Measurements from ENCODE around the gene PKD2.

PKD2 gene

DNA sequence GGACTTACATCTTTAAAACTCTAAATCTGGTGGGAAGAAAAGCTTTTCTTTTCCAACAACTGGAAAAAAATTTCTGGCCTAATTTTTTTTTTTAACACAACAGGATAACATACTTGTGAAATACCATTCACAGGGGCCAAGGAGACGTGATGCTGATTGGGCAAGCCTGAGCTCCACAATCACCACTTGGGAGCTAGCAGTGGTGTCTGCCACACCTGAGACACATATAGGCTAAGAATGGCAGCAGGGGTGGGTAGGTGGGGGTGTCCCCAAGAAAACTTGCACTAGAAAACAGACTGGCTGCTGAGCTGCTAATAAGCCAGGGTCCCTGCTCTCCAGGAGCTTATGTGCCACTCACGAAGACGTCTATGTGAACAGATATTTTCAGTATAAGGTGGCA is 5.6 kb upstream of the PKD2 start:
- H3K36me3 ChIP-seq = no peaks in the 10 kb centered on the region
- no peak overlapping the region for H3K9ac ChIP-seq
- H3K4me3 ChIP-seq = no peak overlapping the region

DNA sequence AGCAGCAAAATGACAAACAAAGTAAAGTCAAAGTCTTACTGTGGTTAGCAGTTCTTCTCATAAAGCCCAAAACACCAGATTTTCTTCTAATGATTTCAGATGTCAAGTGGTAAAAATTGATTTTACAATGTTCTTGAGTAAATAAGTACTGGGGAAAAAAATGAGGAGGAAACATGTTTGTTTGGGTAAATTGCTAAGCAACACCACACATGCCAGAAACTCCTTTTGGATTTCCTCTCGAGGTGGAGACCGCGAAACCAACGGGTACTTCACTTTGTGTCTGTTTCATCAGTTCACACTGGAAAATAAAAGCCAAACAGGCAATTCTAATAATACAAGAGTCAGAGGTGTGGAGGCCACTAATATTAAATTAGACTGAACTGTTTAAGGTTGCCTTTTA is 4.6 kb upstream of the PKD2 start:
- Histone ChIP-seq H3K9me3 (replicated peaks in 1 of 11) (peaks cover 0 to 3% (median 0%) of the 10 kb centered on the region in 11 experiments; a peak in 1 of 22 replicates), H3K27me3 (peaks cover 0 to 8% (median 0%) of the 10 kb centered on the region in 11 experiments; a peak in 2 of 22 replicates), H3K4me1 (peaks cover 6 to 13% (median 8%) of the 10 kb centered on the region in 10 experiments; a peak in 14 of 20 replicates), H3K36me3 (no peaks in the 10 kb centered on the region), H3K4me3 (no peak overlapping the region), H4K20me1 (peaks cover 0 to 1% (median 0%) of the 10 kb centered on the region in 11 experiments; a peak in 5 of 22 replicates), H3K9ac (no peak overlapping the region), H3K27ac (no peak overlapping the region), H3K4me2 (peak overlapping the region in 9 of 11 experiments; percentile 7 to 46 (median 25); a peak in 8 of 22 replicates)
- no peak for TF ChIP-seq Cebpa-rat (IDR thresholded peaks at IDR 0.05)

More for the DNA sequence above, 5.6 kb upstream of the PKD2 start:
- Histone ChIP-seq H3K4me1 (peaks cover 2 to 10% (median 6%) of the 10 kb centered on the region in 10 experiments; a peak in 14 of 20 replicates), H3K27ac (no peak overlapping the region), H3K9me3 (replicated peaks in 1 of 11) (peaks cover 0 to 3% (median 0%) of the 10 kb centered on the region in 11 experiments; a peak in 1 of 22 replicates), H3K4me2 (no peak overlapping the region), H3K27me3 (peaks cover 0 to 5% (median 0%) of the 10 kb centered on the region in 11 experiments; a peak in 2 of 22 replicates), H4K20me1 (no peaks in the 10 kb centered on the region; a peak in 1 of 22 replicates)
- no peak for TF ChIP-seq Cebpa-rat (IDR thresholded peaks at IDR 0.05)

DNA sequence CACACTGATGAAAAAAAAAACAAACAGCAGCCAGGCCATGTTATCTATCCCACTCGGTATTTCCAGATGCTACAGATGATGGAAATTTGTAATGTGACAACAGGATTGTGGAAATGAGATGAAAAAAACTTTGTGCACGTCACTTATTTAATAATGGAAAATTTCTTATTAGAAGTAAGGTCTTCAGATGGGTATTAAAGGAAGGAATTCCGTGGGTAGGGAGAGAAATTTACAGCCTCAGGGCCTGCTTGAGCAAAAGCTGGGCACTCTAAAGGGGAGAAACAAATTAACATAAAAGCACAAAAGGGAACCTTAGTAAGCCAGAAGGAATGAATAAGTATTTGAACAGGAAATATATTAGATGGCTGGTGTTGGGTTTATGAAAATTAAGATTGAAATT is 4.2 kb upstream of the PKD2 start:
- peaks cover 0 to 6% (median 0%) of the 10 kb centered on the region in 11 experiments; a peak in 6 of 22 replicates for H4K20me1 ChIP-seq
- H3K4me2 ChIP-seq = peak overlapping the region in 9 of 11 experiments; percentile 7 to 46 (median 25); a peak in 8 of 22 replicates
- no peaks in the 10 kb centered on the region for H3K36me3 ChIP-seq
- no peak overlapping the region for H3K27ac ChIP-seq
- H3K4me3 ChIP-seq = no peak overlapping the region
- no peak overlapping the region for H3K9ac ChIP-seq
- TF ChIP-seq Cebpa-rat (IDR thresholded peaks at IDR 0.05) = no peak
- H3K27me3 ChIP-seq = peaks cover 0 to 8% (median 0%) of the 10 kb centered on the region in 11 experiments; a peak in 2 of 22 replicates
- H3K4me1 ChIP-seq = peaks cover 6 to 13% (median 8%) of the 10 kb centered on the region in 10 experiments; a peak in 14 of 20 replicates
- H3K9me3 ChIP-seq (replicated peaks in 1 of 11) = peaks cover 0 to 3% (median 0%) of the 10 kb centered on the region in 11 experiments; a peak in 1 of 22 replicates

DNA sequence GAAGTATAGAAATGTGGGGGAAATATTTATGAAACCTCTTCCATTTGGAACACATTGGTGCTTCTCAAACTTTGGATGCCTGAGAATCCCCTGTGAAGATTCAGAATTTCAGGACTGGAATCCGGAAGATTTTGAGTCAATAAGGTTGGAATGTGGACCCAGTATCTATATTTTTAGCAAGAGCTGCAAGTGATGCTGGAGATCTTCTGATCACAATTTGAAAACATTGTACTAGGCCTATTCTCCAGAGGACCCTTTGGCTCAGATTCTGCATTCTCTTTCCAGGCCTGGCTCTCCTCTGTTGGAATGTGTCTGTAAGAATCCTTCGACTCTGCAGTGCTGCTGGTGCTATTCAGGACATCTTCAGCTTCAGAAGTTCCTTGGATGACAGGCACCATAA is 2.4 kb upstream of the PKD2 start:
- H3K9ac ChIP-seq = no peak overlapping the region
- H3K4me1 ChIP-seq = peaks cover 8 to 24% (median 12%) of the 10 kb centered on the region in 10 experiments; a peak in 18 of 20 replicates
- H3K9me3 ChIP-seq (replicated peaks in 1 of 11) = peaks cover 0 to 3% (median 0%) of the 10 kb centered on the region in 11 experiments; a peak in 1 of 22 replicates
- H4K20me1 ChIP-seq = peaks cover 3 to 24% (median 6%) of the 10 kb centered on the region in 11 experiments; a peak in 16 of 22 replicates
- TF ChIP-seq Cebpa-rat (IDR thresholded peaks at IDR 0.05) = no peak
- H3K4me2 ChIP-seq = no peak overlapping the region
- H3K27me3 ChIP-seq = peaks cover 0 to 8% (median 0%) of the 10 kb centered on the region in 11 experiments; a peak in 2 of 22 replicates
- H3K27ac ChIP-seq = no peak overlapping the region
- no peaks in the 10 kb centered on the region for H3K36me3 ChIP-seq
- no peak overlapping the region for H3K4me3 ChIP-seq

DNA sequence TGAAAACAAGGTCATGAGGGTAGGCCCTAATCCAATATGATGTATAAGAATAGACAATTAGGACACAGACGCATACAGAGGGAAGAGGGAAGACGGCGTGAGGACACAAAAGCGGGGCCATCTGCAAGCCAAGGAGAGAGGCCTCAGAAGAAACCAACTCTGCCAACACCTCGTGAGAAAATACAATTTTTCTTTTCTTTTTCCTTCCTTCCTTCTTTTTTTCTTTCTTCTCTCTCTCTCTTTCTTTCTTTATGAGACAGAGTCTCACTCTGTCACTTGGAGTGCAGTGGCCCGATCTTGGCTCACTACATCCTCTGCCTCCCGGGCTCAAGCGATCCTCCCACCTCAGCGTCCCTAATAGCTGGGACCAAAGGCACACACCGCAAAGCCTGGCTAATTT is 1.5 kb upstream of the PKD2 start:
- Histone ChIP-seq H4K20me1 (peaks cover 4 to 32% (median 15%) of the 10 kb centered on the region in 11 experiments; a peak in 18 of 22 replicates), H3K27me3 (peaks cover 0 to 8% (median 0%) of the 10 kb centered on the region in 11 experiments; a peak in 2 of 22 replicates), H3K9me3 (replicated peaks in 1 of 11) (peaks cover 0 to 3% (median 0%) of the 10 kb centered on the region in 11 experiments; a peak in 1 of 22 replicates), H3K36me3 (no peaks in the 10 kb centered on the region), H3K27ac (no peak overlapping the region), H3K4me2 (no peak overlapping the region), H3K4me3 (no peak overlapping the region), H3K9ac (no peak overlapping the region), H3K4me1 (peaks cover 17 to 33% (median 20%) of the 10 kb centered on the region in 10 experiments)
- no peak for TF ChIP-seq Cebpa-rat (IDR thresholded peaks at IDR 0.05)

DNA sequence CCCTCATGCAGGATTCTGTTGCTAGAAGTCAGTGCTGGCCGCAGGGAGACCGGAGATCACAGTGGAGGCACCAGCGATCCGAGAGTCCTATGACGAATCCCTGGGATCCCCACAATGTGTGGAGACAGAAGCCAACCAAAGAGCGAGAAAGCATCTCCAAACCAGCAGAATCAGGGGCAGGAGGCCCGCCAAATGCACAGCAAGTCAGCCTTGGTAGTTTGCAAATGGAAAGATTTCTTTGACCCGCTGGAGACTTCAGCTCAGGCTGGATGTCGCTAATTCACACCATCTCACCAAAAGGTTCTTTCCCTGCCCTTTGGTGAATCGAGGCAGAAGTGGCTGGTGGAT is 505 bp upstream of the PKD2 start:
- Histone ChIP-seq H3K4me3 (peak overlapping the region; percentile 76 to 99 (median 98)), H3K36me3 (no peaks in the 10 kb centered on the region), H3K4me1 (peaks cover 27 to 42% (median 30%) of the 10 kb centered on the region in 10 experiments), H3K9ac (peak overlapping the region; percentile 86 to 100 (median 98); a peak in 21 of 22 replicates), H3K4me2 (peak overlapping the region; percentile 80 to 95 (median 89)), H3K27me3 (peaks cover 0 to 8% (median 0%) of the 10 kb centered on the region in 11 experiments; a peak in 2 of 22 replicates), H3K9me3 (replicated peaks in 1 of 11) (peaks cover 0 to 3% (median 0%) of the 10 kb centered on the region in 11 experiments; a peak in 1 of 22 replicates), H4K20me1 (peaks cover 4 to 41% (median 25%) of the 10 kb centered on the region in 11 experiments; a peak in 19 of 22 replicates), H3K27ac (peak overlapping the region in 9 of 11 experiments; percentile 94 to 99 (median 98); a peak in 13 of 22 replicates)
- TF ChIP-seq Cebpa-rat (IDR thresholded peaks at IDR 0.05) = no peak

DNA sequence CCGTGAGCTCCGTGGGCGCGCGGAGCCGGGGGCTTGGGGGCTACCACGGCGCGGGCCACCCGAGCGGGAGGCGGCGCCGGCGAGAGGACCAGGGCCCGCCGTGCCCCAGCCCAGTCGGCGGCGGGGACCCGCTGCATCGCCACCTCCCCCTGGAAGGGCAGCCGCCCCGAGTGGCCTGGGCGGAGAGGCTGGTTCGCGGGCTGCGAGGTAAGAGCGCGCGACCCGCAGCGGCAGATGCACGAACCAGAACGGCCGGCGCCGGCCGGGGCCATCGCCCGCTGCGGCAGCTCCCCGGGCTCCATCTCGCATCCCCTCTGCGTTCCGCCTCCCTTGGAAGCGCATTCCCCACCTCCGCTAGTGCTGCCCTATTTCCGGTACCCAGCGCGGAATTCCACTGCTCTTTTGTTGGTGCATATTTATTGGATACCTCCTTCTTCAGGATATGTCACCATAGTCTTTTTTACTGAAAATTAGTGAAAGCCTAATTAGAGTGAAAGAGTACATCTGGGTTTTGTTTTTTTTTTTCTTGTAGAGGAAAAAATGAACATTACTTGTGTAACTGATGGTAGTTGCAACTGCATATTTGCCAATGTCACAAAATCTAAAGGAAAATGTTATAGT is 797 bp downstream of the PKD2 start:
- Histone ChIP-seq H3K27ac (peak overlapping the region; percentile 65 to 99 (median 97)), H3K9ac (peak overlapping the region; percentile 86 to 100 (median 98)), H3K9me3 (replicated peaks in 1 of 11) (peaks cover 0 to 3% (median 0%) of the 10 kb centered on the region in 11 experiments; a peak in 1 of 22 replicates), H3K4me3 (peak overlapping the region; percentile 76 to 99 (median 98)), H3K4me2 (peak overlapping the region; percentile 80 to 95 (median 89)), H3K36me3 (no peaks in the 10 kb centered on the region; a peak in 1 of 22 replicates), H4K20me1 (peaks cover 4 to 53% (median 29%) of the 10 kb centered on the region in 11 experiments; a peak in 19 of 22 replicates), H3K4me1 (peaks cover 35 to 49% (median 40%) of the 10 kb centered on the region in 10 experiments), H3K27me3 (peaks cover 0 to 8% (median 0%) of the 10 kb centered on the region in 11 experiments; a peak in 2 of 22 replicates)
- no peak for TF ChIP-seq Cebpa-rat (IDR thresholded peaks at IDR 0.05)

DNA sequence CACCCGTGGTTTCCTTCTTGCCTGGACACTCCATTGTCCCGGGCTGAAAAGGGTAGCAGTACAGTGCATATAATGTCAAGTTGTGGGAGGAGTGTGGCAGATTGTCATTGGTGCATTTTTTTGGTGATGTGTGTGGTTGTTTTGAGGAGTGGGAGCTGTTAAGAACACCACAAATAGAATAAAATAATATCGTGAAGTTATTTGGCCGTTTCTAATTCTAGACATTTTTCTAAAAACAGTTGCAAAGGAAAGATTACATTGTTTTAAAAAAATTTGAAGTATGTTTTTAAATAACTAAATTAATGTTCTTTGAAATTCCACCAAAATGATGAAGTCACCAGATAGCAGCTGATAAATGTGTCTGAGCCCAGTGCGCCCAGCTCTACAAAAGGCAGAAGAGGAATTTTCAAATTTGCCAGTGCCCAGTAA is 1.3 kb downstream of the PKD2 start:
- H3K9me3 ChIP-seq (replicated peaks in 1 of 11) = peaks cover 0 to 3% (median 0%) of the 10 kb centered on the region in 11 experiments; a peak in 1 of 22 replicates
- no peak for TF ChIP-seq Cebpa-rat (IDR thresholded peaks at IDR 0.05)
- H3K9ac ChIP-seq = peak overlapping the region; percentile 86 to 100 (median 98)
- peaks cover 39 to 51% (median 44%) of the 10 kb centered on the region in 10 experiments for H3K4me1 ChIP-seq
- peak overlapping the region; percentile 80 to 95 (median 89) for H3K4me2 ChIP-seq
- peak overlapping the region; percentile 76 to 99 (median 98) for H3K4me3 ChIP-seq
- peak overlapping the region in 10 of 11 experiments; percentile 86 to 99 (median 98); a peak in 21 of 22 replicates for H3K27ac ChIP-seq
- H3K36me3 ChIP-seq = no peaks in the 10 kb centered on the region; a peak in 1 of 22 replicates
- H3K27me3 ChIP-seq = peaks cover 0 to 8% (median 0%) of the 10 kb centered on the region in 11 experiments; a peak in 2 of 22 replicates
- H4K20me1 ChIP-seq = peaks cover 4 to 58% (median 33%) of the 10 kb centered on the region in 11 experiments; a peak in 19 of 22 replicates
